Epidermal melanocyte (primary cell): ENCODE measurements around the gene MAB21L4.
A peak's percentile ranks its signal among the peaks of the same experiment; 100 is the strongest.

Experiments used
- DNase-seq: peaks from one replicate; pipeline ENCODE4 v3.0.0; 2011; ENCODE audit warnings: low spot score; ENCODE audit not compliant: insufficient read length

MAB21L4 gene

GRCh38 chr2:240925568-240926515 is 29.9 kb upstream of the MAB21L4 start:
- DNase-seq = no peak

GRCh38 chr2:240925191-240925567 is 29.2 kb upstream of the MAB21L4 start:
- no peak for DNase-seq

- peak; percentile 11 for DNase-seq
Measured at GRCh38 chr2:240922982-240923537, 27.1 kb upstream of the MAB21L4 start.

GRCh38 chr2:240922245-240922981 is 26.5 kb upstream of the MAB21L4 start:
- DNase-seq = no peak

- no peak for DNase-seq
Measured at GRCh38 chr2:240921995-240922244, 26.0 kb upstream of the MAB21L4 start.

- peak; percentile 71 for DNase-seq
Measured at GRCh38 chr2:240921311-240921994, 25.5 kb upstream of the MAB21L4 start.

GRCh38 chr2:240920783-240921231 is 24.9 kb upstream of the MAB21L4 start:
- peak; percentile 16 for DNase-seq

- DNase-seq = peak; percentile 7
Measured at GRCh38 chr2:240919786-240920782, 24.1 kb upstream of the MAB21L4 start.

- DNase-seq = no peak
Measured at GRCh38 chr2:240919161-240919781, 23.3 kb upstream of the MAB21L4 start.

GRCh38 chr2:240918258-240919091 is 22.5 kb upstream of the MAB21L4 start:
- DNase-seq = peak; percentile 3

GRCh38 chr2:240917684-240918257 is 21.8 kb upstream of the MAB21L4 start:
- DNase-seq = peak; percentile 15

- DNase-seq = peak; percentile 18
Measured at GRCh38 chr2:240917009-240917683, 21.2 kb upstream of the MAB21L4 start.

- DNase-seq = peak; percentile 88
Measured at GRCh38 chr2:240916571-240917008, 20.6 kb upstream of the MAB21L4 start.

GRCh38 chr2:240915526-240916341 is 19.8 kb upstream of the MAB21L4 start:
- DNase-seq = no peak

GRCh38 chr2:240914645-240915525 is 18.9 kb upstream of the MAB21L4 start:
- DNase-seq = no peak
